Chondrocyte (in vitro differentiated cells): ENCODE measurements around the gene LTBP4. TPM values are rescaled to one million over a fixed set of nuclear protein-coding genes. Genes with fewer than 3 reads are reported as not detected.

Experiments
- DNase-seq: peaks from one replicate; pipeline ENCODE4 v3.0.0; 2021; ENCODE audit warnings: mixed read lengths, low spot score
- H3K27ac Mint-ChIP-seq: one replicate; pipeline ENCODE4 v1.8.0; 2021; ENCODE audit warnings: mild to moderate bottlenecking, moderate library complexity, mixed read lengths; ENCODE audit not compliant: unreplicated experiment
- H3K27me3 Mint-ChIP-seq: 2 replicates; pipeline ENCODE4 v1.8.0; 2021; ENCODE audit warnings: low read depth, mixed read lengths
- H3K36me3 Mint-ChIP-seq: 2 replicates; pipeline ENCODE4 v1.8.0; 2021; ENCODE audit warnings: low read depth, mixed read lengths
- H3K4me1 Mint-ChIP-seq: 2 replicates; pipeline ENCODE4 v1.8.0; 2021; ENCODE audit warnings: low read depth, mild to moderate bottlenecking, mixed read lengths
- H3K4me3 Mint-ChIP-seq: one replicate; pipeline ENCODE4 v1.8.0; 2021; ENCODE audit warnings: mild to moderate bottlenecking, moderate library complexity, mixed read lengths; ENCODE audit not compliant: unreplicated experiment
- H3K9me3 Mint-ChIP-seq: 2 replicates; pipeline ENCODE4 v1.8.0; 2021; ENCODE audit warnings: low read depth, mixed read lengths
- CTCF ChIP-seq: fragments of 200-600 bp; sonication (generic); IDR thresholded peaks from 2 replicates; pipeline ENCODE4 v1.5.0; 2021; ENCODE audit warnings: antibody characterized with exemption, mild to moderate bottlenecking, moderate library complexity
- long read RNA-seq: library from polyadenylated mRNA; stranded (forward); transcript quantifications from one replicate; pipeline ENCODE4 v2.0.0, GENCODE V29; 2021
- total RNA-seq: library from RNA; stranded (reverse); gene quantifications from 3 replicates; pipeline ENCODE4 v1.2.1, GENCODE V29; 2021

The LTBP4 gene
- 161 to 311 TPM (median 163 TPM) in 3 replicates for total RNA-seq
- long read RNA-seq, full-length matches to known transcripts, result 22 of 108 reads
- long read RNA-seq, partial matches to known transcripts, result 43 of 108 reads
- long read RNA-seq, other reads (novel, unspliced or antisense), result 43 of 108 reads

GRCh38 chr19:40601134-40601974 lies at the start of gene LTBP4:
TSS of gene LTBP4 (plus strand) at chr19:40601369. CDS start at chr19:40601388, 19 bp downstream.
- Mint-ChIP-seq H3K36me3 (no peaks in the 10 kb centered on the region), H3K4me3 (peak within 1 kb of the TSS; percentile 73), H3K9me3 (no peaks in the 10 kb centered on the region), H3K27ac (no peak within 1 kb of the TSS), H3K27me3 (peaks cover 3% of the 10 kb centered on the region), H3K4me1 (peaks cover 59% of the 10 kb centered on the region)
- TF ChIP-seq CTCF, result peak; percentile 23
- DNase-seq, result no peak

GRCh38 chr19:40552848-40553247 lies 48.3 kb upstream of the LTBP4 start:
- Mint-ChIP-seq H3K36me3 (no peaks in the 10 kb centered on the region), H3K27ac (no peak overlapping the region), H3K4me3 (no peak overlapping the region), H3K4me1 (peaks cover 9% of the 10 kb centered on the region), H3K9me3 (no peaks in the 10 kb centered on the region), H3K27me3 (peaks cover 59% of the 10 kb centered on the region)
- no peak for TF ChIP-seq CTCF
- DNase-seq, result no peak

- peaks cover 5% of the 10 kb centered on the region for H3K4me1 Mint-ChIP-seq
- DNase-seq, result no peak
- peaks cover 58% of the 10 kb centered on the region for H3K27me3 Mint-ChIP-seq
- no peak for TF ChIP-seq CTCF
- no peak overlapping the region for H3K27ac Mint-ChIP-seq
- no peak overlapping the region for H3K4me3 Mint-ChIP-seq
- H3K9me3 Mint-ChIP-seq, result no peaks in the 10 kb centered on the region
- no peaks in the 10 kb centered on the region for H3K36me3 Mint-ChIP-seq
Measured at GRCh38 chr19:40553885-40554857, 47.0 kb upstream of the LTBP4 start.

- H3K27ac Mint-ChIP-seq, result no peak overlapping the region
- DNase-seq, result no peak
- H3K27me3 Mint-ChIP-seq, result peaks cover 56% of the 10 kb centered on the region
Measured at GRCh38 chr19:40555978-40556689, 45.0 kb upstream of the LTBP4 start.

More at GRCh38 chr19:40555978-40556689, 45.0 kb upstream of the LTBP4 start:
- Mint-ChIP-seq H3K36me3 (no peaks in the 10 kb centered on the region), H3K4me3 (no peak overlapping the region), H3K4me1 (no peaks in the 10 kb centered on the region), H3K9me3 (no peaks in the 10 kb centered on the region)
- no peak for TF ChIP-seq CTCF
